NCI-H1436 (cell line): ENCODE results near the gene CARS1.

ENCODE experiments used
- DNase-seq: peaks from one replicate; lab custom pipeline; 2025; lab: John Stamatoyannopoulos, UW

CARS1 gene

DNA sequence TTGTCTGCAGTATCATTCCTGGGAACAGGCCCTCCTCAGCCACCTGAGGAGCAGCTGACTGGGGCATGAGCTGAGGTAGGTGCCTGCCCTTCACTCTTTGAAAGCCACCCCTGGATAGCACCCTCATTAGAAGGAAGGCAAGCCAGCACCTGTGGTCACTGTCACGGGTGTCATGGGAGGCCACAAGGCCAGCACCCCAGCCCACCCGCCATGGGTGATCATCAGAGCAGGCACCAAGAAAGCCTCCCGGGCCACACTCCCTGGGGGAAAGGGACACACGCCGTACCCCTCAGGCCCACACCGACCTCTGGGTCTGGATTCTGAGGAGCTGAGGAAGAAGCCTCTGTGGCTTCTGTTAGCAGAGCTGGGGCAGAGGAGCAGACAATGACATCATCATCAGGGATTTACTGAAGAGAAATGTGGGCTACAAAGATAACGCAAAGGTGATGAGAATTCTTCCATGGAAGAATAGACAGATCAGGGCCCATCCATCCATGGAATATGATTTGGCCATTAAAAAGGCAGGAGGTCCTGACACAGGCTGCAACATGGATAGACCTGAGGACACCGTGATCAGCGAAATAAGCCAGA is 48.4 kb downstream of the CARS1 start:
- DNase-seq, result no peak

DNA sequence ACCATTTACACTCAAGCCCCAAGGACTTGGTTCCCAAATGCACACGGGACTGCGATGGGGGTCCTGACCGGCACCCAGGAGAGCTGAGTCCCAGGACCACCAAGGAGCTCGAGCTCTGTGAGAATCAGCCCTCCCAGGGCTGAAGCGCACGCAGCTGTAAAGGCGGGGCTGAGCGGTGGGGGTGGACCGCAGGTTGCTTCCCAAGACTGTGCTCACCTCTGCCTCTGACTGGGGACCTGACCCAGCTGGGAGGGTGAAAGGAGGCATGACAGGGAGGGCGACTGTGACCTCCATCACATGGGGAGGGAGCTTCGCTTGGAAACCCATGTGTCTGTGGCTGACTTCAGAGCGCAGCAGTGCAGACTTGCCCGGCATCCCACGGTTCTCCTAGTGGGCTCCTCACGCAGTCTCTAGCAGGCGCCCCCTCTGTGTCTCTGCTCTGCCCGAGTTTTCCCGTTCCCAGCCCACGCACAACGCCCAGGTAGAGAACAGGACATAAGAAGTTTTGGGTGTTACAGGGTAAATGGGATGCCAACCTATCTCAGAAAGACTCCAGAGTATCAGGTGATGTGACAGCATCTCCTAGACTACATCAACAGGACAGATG is 49.7 kb downstream of the CARS1 start:
- no peak for DNase-seq

DNA sequence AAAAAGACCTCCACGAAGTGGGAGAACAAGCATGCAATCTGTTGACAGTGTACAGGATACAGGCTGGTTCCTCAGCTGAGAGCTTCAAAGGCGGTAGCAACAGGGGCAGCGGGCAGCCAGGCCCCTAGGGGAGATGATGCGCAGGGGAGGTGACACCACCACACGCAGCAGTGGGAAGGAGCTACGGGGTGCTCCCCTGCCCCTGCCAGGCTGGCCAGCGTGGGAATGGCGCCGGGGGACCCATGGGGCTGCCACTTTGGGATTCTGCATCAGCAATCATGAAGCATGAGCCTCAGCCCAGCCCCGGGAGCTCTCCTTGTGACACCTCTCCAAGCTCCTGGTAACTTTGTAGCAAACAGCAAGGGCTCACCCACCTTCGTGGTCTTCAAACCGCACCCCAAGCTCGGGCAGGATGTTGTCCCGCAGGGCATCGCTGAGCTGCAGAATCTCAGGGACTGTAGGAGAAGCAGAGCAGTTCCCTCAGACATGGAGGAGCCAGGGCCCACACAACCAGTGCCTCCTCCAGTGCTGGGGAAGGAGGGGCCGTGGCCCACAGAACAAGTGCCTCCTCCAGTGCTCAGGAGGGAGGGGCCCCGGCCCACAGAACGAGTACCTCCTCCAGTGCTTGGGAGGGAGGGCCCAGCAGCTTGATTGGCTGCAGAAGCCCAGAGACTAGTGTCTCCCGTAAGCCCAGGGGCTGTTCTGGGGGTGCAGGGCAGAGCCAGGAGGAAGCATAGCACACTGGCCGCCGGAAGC is 50.5 kb downstream of the CARS1 start:
- DNase-seq, result no peak

DNA sequence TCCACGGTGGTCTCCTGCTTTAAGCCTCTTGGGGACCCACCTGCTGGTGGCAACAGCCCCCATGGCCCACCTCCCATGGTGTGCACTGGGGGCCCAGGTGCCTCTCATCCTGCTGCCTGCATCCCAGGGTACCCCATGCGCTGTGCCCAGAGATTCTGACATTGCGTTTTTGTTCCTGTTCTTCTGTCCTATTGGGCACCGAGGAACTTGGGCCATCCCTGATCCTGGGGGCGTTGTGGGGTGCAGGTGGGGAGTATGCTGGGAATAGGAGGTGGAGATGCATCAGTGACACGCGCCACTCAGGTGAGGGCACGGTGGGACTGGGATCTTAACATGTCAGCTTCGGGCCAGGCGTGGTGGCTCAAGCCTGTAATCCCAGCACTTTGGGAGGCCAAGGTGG is 52.7 kb downstream of the CARS1 start:
- no peak for DNase-seq

DNA sequence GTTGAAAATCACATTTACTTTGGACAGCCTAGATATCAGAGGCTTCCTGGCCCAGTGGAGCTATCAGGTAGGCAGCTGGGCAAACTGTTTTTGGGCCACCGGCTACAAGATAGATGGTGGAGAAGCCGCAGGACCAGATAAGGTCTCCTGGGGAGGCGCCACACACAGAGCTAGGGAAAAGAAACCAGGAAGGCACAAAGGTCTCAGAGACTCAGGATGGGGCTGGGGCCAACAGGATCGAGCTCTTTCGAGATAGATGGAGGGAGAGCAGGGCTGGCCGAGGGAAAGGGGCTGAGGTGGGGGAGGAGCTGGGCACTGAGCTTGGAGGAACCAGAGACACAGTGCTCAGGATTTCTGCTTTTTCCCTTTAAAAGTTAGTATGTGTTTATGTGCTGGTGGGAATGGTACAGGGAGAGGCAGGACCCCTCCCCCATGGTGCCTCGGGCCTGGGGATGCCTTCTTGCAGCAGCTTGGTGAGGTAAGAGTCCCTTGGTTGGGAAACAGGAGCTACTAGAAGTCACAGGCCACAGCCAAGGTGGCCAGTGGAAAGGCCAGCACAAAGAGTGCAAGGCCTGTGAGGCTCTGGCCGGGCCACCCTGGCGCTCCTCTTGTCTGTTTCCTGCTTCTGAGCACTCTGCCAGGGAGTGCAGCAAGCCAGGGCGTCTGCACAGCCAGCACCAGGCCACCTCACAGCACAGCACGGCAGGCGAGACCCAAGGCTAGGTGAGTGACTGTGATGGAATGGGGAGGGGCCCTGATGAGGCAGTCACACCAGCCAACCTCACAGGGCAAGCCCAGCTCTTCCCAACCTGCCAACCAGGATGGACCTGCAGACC is 53.6 kb downstream of the CARS1 start:
- no peak for DNase-seq

DNA sequence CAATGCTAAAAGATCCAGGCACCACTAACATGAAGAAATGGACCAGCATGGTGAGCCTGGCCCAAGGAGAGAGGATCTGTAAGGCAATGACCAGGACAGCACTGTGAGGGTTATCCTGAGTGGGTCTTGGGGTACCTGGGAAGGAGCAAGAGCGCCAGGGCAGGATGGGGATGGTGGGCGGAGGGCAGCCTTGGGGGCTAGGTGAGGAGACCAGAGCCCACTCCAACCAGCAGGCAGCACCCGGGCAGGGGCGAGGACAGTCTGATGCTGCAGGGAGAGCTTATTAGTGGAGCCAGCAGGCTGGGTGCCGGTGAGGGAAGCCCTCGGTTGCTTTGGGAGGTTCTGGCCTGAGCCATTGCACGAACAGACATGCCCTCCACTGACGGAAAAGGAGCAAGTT is 54.4 kb downstream of the CARS1 start:
- DNase-seq, result no peak

DNA sequence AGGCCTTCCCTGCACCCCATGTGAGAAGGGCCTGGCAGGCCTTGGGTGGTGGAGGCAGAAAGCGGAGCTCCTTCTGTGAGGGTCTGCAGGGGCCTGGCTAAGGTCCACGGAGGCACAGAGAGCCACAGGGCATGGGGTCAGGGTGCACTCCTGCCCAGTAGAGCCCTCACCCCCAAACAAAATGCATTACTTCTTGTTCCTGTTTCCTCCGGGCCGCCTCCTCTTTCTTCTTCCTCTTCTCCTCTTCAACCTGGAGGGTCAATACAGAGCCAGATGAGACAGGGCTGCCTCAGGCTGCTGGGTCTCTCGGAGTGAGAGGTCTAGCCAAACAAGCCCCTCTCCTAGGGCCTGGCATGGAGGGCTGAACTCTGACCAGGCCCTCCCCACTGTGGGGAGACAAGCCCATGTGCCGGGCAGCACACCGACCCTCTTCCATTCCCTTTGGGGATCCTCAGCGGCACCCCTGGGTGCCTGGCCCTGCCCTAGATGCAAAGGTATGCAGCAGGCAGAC is 54.8 kb downstream of the CARS1 start:
- no peak for DNase-seq

DNA sequence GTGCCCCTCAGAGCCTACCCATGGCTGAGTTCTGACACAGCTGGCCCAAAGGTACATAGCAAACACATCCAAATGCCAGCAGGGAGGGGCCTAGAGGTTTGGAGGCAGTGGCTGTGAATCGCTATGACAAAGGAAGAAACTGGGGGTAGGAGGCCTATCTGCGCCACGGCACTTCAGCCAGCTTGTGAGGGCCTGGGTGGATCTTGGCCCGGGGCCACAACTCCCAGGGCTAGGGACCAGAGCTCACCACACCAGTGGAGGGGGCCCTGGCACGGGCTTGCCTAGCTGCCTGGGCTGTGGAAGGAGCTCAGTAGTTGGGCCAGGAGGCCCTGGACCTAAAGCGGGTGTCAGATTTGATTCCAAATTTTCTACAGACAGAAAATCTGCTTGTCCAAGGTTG is 55.7 kb downstream of the CARS1 start:
- DNase-seq, result no peak

DNA sequence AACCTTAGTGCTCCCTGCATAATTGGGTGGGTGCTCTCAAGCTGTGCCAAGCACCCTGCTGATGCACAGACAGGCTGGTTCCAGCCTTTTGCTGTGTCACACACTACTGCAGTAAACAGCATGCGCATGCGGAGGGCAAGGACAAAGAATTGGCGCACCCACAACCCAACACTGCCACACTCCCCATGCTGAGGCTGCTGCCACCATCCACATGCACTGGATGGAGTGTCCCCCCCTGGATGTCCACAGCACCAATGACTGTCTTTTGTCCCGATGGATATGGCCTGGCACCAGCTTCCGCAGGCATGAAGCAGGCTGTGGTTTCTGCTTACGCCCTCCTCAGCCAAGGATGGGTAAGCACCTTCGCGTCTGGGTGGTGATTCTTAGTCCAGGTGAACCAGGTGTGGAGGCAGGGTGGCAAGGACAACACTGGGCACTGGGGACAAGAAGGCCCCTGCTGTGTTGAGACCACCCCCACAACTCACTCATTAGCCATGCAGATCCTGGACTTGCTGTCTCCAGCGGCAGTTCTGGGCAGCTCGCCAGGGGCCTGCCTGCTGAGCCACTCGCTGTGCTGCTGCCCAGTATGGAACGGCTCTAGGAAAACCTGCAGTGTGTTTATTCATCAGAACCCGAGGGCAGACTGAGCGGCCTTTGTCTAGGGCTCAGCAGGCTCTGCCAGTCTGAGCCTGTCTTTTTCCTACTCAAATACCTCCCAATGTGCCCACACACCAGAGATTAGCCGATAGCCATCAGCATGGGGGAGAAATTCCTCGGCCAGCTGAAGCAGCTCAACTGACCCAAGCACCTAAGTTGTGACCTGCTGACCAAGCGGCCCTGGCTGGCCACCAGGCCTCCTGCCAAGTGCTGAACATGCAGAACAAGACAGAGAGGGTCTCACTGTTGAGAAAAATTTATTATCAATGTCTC is 56.9 kb downstream of the CARS1 start:
- no peak for DNase-seq

DNA sequence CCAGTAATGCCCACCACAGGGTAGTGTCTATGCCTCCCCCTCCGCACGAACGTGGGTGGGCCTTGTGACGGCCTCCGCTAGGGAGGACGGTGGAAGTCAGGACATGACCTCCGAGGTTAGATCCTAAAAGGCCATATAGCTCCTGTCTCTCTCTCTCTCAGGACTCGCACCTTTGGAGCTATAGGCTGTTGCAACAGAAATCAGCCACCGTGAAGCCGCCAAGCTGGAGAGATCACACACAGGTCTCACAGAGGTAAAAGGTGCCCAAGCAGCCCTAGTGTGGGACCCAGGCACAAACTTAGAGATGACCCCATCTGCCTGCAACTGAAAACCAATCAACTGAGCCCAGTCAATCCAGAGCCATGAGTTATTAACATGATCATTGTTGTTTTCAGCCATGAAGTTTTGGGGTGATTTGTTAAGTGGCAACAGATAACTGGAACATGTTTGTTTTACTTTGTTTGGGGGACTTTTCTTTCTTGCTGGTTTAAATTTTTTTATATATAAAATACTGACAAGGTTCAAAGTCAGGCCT is 57.7 kb downstream of the CARS1 start:
- no peak for DNase-seq

DNA sequence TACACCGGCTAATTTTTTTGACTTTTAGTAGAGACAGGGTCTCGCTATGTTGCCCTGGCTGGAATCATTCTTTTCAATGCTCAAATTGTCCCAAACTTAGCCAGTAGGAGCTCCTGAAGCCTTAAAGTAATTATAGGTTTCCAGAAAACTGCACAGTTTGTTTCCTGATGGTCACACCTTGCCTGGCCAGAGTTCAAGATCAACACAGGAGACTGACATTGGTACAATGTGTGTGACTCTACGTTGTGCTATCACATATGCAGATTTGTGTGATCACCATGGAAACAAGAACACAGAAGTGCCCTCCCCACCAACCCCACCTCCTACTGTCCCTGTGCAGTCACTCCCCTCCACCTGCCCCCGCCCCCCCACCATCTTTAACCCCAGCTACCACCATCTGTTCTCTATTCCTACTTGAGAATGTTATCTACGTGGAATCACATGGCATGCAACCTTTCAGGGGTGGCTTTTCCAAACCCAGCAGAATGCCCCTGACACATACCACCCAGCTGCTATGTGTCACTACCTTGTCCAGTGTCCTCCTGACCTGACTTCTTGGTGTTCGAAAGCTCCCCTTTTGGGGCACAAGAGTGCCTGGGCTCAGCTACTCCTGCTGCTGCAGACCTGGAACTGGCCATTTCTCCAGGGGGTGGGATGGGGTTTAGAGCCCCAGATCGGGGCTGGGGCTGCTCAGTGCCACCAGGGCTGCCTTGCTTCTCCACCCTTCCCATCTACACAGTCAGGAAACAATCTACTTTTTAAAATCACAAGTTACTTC is 59.0 kb downstream of the CARS1 start:
- no peak for DNase-seq

DNA sequence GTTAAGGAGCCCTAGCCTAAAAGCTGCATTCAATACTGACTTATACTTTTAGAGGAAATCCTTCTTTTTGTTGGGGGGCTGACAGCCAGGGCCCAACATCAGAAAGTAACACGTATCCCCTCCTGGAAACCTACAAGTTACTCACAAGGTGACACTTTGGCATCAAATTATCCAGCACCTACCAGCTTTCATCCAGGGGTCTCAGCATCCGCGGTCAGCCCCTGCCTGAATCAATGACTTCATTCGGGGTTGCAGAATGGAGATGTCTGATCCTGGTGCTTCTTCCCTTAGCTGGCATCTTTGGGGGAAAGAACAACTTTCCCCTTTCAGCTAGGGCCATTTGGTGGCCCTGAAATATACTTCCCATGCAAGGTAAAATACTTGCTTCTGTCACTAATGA is 59.8 kb downstream of the CARS1 start:
- no peak for DNase-seq

DNA sequence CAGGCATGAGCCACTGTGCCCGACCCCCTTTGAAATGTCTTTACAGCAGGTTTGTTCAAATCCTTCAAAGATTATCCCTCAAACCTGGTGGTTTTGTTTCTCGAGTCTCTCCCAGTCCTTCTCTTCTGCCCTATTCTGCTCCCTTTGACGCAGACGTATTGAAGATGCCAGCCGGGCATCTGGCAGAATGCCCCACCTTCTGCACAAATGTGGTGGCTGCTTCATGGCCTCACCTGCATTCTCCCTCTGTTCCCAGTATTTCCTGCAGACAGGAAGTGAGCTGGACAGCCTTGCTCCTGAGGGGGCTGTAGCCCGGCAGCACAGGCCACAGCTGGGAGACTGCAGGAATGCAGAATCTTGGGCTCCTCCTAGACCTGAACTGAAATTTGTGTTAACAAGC is 60.2 kb downstream of the CARS1 start:
- no peak for DNase-seq

DNA sequence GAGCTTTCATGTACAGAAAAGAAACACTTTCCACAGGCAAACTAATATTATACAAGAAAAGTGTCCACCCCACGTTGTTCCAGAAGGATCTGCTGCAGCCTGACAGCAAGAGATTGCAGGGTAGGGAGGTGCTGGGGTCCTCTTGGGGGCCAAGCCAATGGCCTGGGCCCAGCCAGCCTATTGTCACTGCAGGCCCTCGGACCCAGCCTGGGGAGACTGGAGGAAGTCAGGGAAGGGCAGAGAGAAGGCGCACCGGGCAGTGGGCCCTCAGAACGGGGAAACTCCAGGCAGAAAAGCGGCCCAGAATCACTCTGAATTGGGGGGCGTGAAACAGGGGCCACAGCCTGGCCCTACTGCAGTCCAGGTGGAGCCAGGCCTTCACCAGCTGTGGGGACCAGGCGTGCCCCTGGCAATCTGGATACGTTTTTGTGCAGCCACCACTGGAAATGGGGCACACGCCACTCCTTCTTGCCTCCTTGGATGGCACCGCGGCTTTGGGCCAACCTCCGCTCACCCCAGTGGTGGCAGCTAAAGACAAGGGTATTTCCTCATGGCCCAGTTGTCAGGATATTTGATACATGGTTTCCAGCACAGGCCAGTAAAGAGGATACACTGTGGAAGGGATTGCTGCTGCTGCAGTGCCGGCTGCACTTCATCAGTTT is 61.2 kb downstream of the CARS1 start:
- no peak for DNase-seq

DNA sequence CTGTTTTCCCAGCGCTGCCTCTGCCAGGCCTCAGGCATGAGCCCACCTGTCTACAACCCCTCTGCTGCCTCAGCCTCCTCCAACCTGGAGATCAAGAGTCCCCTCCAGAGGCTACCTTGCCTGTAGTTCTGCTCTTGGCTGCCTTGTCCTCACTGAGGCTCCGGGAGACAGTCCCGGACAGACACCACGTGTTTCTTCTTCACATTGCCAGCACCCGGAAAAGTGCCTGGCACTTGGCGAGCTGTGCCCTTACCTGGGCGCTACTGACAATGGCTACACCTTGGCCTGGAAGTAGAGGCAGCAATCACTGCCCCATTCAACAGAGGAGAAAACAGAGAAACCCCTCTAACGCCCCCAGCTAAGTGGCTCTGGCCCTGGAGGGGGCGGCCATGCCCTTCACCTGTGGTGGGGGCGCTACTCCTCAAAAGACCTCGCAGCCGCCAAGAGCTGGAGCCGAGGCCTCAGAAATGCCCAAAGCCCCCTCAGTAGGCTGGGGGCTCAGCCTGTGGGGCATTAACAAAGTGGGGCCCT is 62.1 kb downstream of the CARS1 start:
- DNase-seq, result no peak

DNA sequence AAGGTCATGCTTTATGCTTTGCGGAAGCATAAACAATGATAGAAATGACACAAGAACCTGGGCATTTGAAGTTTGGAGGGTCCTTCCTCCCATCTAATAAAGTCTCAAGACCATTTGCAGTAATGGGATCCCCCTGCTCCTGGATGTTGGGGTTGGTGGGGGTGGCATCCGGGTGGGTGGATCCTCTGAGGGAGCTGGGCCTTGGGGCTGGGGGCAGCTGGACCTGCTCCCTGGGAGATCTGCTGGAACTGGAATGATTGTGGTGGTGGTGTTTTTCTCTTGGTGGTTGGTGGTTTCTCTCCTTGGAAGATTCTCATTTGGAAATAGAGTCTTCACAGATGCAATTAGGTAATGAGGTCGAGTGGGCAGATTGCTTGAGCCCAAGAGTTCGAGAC is 62.9 kb downstream of the CARS1 start:
- DNase-seq, result no peak

DNA sequence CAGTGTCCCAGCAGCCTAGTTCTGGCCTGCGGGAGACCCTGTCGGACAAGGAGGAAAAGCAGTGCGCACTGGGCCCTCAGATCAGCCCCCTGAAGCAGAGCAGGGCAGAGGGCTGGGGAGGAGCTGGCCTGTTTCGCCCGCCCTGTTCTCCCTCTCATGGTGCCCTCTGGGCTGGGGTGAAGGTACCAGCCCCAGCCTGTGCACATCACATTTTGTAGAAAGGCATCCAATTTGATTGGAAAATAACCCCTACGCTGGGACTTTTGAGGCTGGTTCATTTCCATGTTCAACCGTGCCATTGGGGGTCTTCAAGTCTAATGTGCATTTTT is 64.3 kb downstream of the CARS1 start:
- DNase-seq, result no peak

DNA sequence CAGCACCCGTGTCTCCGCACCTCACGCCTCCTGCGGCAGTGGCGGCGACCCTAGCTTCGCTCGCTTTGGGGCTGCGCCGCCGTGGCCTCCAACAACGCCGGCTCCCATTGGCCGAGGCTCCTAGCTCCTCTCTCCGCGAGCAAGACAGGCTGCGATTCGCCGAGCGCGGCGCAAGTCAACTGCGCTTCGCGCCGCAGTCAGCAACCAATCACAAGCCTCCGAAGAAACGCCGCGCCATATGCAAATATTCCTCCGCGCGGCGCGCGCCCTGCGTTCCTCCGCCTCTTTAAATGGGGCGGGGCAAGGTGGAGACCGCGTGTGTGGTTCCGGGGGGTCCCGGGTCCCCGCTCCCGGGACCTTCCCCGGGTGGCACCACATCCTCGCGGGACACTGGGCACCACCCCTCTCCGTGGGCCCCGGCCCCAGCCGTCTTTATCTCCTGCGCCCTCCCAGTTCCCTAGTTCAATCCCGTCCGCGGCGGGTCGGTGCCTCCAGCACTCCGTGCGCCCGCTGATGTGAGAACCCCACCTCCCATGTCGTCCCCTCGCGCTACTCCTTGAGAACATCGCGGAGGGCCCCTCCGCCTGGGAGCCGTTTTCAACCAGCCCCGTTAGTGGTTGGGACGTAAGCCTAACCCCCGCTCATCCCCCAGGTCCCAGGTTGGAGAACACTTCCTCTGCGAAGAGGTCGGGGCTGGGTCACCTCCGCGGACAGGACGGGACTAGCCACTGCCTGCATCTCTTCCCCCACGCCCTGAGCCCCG is 64.8 kb downstream of the CARS1 start, which contains the start of gene NAP1L4:
Gene NAP1L4 (minus strand): TSS at position 96 of the 763 bp plus-strand sequence. CDS start 13,109 bp downstream, outside the sequence.
- peak; percentile 95 for DNase-seq
